Ascending aorta (tissue), 2 donors: ENCODE results near the gene PPP1R16B. TPM values are rescaled to one million over a fixed set of nuclear protein-coding genes. Genes with fewer than 3 reads are reported as not detected.

ENCODE experiments used
- DNase-seq, 2 donors: peaks; one replicate each; pipeline ENCODE4 v3.0.0-alpha.2; 2019; ENCODE audit warnings: low spot score in 2 of 2
- H3K27ac ChIP-seq, 2 donors: fragments of 200-600 bp; sonication (generic); one replicate each; pipeline ENCODE4 v1.5.1; 2016 to 2017; ENCODE audit warnings: mild to moderate bottlenecking in 1 of 2
- H3K27me3 ChIP-seq: fragments of 200-600 bp; sonication (generic); one replicate; pipeline ENCODE4 v1.5.1; 2017
- H3K36me3 ChIP-seq, 2 donors: fragments of 200-600 bp; sonication (generic); one replicate each; pipeline ENCODE4 v1.5.1; 2016
- H3K4me1 ChIP-seq, 2 donors: fragments of 200-600 bp; sonication (generic); one replicate each; pipeline ENCODE4 v1.5.1; 2016 to 2017; ENCODE audit warnings: mild to moderate bottlenecking in 1 of 2
- H3K4me3 ChIP-seq, 2 donors: fragments of 200-600 bp; sonication (generic); one replicate each; pipeline ENCODE4 v1.5.1; 2016 to 2017; ENCODE audit warnings: mild to moderate bottlenecking in 1 of 2
- H3K9me3 ChIP-seq, 2 donors: fragments of 200-600 bp; sonication (generic); one replicate each; pipeline ENCODE4 v1.5.1; 2016
- intact Hi-C: fragments of 100-400 bp; cut with DNase I; formaldehyde crosslinking; loops from one replicate; pipeline ENCODE4 v1.15.1; 2023
- total RNA-seq: library from RNA; depleted of rRNA; stranded (reverse); fragments of >200 nt; gene quantifications from one replicate; pipeline ENCODE4 v1.1.0, GENCODE V29; 2016
- TF ChIP-seq, protein P1 (sequence below), 3 experiments: fragments of 200-600 bp in 2 of 3; fragments of 450-650 bp in 1 of 3; sonication (generic) in 2 of 3; IDR thresholded peaks; one replicate each; pipeline ENCODE4 v1.5.1; 2016 to 2019; ENCODE audit warnings: antibody characterized with exemption in 3 of 3, mild to moderate bottlenecking in 1 of 3, moderate library complexity in 1 of 3

Gene PPP1R16B
- total RNA-seq, 1 donor from 2014 or later = 26.4 TPM

DNA sequence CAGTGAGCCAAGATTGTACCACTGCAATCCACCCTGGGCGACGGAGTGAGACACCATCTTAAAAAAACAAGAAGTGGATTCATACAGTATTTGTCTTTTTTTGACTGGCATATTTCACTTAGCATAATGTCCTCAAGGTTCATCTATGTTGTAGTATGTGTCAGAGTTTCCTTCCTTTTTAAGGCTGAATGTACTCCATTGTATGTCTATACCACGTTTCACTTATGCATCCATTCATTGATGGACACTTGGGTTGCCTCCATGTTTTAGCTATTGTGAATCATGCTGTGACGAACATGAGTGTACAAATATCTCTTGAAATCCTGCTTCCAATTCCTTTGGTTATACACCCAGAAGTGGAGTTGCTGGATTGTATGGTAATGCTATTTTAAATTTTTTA is 91.8 kb downstream of the PPP1R16B start:
- intact Hi-C loops = loop anchor here (10.0 kb wide), 1 partner anchor 82 kb away; no protein-coding TSS in a partner anchor
- TF ChIP-seq, protein P1, sequence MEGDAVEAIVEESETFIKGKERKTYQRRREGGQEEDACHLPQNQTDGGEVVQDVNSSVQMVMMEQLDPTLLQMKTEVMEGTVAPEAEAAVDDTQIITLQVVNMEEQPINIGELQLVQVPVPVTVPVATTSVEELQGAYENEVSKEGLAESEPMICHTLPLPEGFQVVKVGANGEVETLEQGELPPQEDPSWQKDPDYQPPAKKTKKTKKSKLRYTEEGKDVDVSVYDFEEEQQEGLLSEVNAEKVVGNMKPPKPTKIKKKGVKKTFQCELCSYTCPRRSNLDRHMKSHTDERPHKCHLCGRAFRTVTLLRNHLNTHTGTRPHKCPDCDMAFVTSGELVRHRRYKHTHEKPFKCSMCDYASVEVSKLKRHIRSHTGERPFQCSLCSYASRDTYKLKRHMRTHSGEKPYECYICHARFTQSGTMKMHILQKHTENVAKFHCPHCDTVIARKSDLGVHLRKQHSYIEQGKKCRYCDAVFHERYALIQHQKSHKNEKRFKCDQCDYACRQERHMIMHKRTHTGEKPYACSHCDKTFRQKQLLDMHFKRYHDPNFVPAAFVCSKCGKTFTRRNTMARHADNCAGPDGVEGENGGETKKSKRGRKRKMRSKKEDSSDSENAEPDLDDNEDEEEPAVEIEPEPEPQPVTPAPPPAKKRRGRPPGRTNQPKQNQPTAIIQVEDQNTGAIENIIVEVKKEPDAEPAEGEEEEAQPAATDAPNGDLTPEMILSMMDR (IDR thresholded peaks at IDR 0.05) = no peak
- no peak overlapping the region for H3K4me3 ChIP-seq
- H3K36me3 ChIP-seq = no peaks in the 10 kb centered on the region
- H3K4me1 ChIP-seq = peaks cover 0 to 2% of the 10 kb centered on the region in 2 donors
- DNase-seq = no peak
- H3K27me3 ChIP-seq = no peaks in the 10 kb centered on the region
- no peaks in the 10 kb centered on the region for H3K9me3 ChIP-seq
- no peak overlapping the region for H3K27ac ChIP-seq

DNA sequence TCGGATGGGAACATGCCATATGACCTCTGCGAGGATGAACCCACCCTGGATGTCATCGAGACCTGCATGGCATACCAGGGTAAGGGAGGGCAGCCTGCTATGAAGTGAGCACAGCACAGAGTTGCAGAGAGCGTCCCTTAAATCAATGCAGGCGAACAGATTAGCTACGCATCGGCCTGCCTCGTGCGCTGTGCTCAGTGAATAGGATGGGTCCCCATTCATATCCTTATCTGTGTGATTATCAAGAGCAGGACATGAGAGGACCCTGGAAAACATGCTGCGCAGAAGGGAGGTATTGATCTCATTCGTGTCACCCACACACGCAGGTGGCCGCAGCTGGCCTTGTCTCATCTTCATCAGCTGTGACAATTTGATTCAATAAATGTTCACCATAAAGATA is 95.1 kb downstream of the PPP1R16B start:
- intact Hi-C loops = no loop called here

DNA sequence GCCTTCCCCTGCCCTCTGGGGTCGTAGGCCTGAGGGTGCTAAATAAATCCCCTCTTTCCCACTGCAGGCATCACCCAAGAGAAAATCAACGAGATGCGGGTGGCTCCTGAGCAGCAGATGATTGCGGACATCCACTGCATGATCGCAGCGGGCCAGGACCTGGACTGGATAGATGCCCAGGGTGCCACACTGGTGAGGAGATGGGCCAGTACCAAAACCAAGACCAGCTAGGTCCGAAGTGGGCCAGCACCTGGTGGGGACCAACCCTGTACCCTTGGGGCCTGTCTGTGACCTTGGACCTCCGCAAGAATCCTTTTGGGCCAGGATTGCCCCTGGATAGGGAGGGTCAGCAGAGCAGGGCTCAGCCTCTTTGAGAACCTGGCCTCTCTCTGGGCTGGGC is 97.1 kb downstream of the PPP1R16B start:
- Histone ChIP-seq H3K4me1 (no peaks in the 10 kb centered on the region), H3K36me3 (no peaks in the 10 kb centered on the region), H3K27me3 (no peaks in the 10 kb centered on the region), H3K9me3 (no peaks in the 10 kb centered on the region), H3K4me3 (no peak overlapping the region), H3K27ac (no peak overlapping the region)
- intact Hi-C loops = no loop called here
- TF ChIP-seq, protein P1 (IDR thresholded peaks at IDR 0.05) = no peak
- no peak for DNase-seq

More for the DNA sequence above, 95.1 kb downstream of the PPP1R16B start:
- DNase-seq = no peak
- Histone ChIP-seq H3K4me1 (no peaks in the 10 kb centered on the region), H3K9me3 (no peaks in the 10 kb centered on the region), H3K36me3 (no peaks in the 10 kb centered on the region), H3K4me3 (no peak overlapping the region), H3K27me3 (no peaks in the 10 kb centered on the region), H3K27ac (no peak overlapping the region)
- TF ChIP-seq, protein P1 (IDR thresholded peaks at IDR 0.05) = no peak

DNA sequence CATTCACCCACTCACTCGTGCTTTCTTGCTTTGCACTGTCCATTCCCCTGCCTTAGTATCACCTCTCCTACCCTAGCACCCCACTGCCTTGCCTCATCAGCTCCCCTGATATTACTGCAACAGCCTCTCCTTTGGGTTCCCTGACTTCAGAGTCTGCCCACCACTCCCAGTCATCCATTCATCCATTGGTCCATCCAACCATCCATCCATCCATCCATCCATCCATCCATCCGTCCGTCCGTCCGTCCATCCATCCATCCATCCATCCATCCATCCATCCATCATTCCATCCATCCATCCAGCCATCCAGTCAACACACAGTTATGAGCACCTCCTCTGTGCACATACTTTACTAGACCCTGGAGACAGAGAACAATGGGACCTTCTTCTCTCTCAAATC is 97.8 kb downstream of the PPP1R16B start:
- intact Hi-C loops = no loop called here
- Histone ChIP-seq H3K36me3 (no peaks in the 10 kb centered on the region), H3K9me3 (no peaks in the 10 kb centered on the region), H3K27ac (no peak overlapping the region), H3K4me3 (no peak overlapping the region), H3K27me3 (no peaks in the 10 kb centered on the region), H3K4me1 (no peaks in the 10 kb centered on the region)
- no peak for DNase-seq
- TF ChIP-seq, protein P1 (IDR thresholded peaks at IDR 0.05) = no peak

DNA sequence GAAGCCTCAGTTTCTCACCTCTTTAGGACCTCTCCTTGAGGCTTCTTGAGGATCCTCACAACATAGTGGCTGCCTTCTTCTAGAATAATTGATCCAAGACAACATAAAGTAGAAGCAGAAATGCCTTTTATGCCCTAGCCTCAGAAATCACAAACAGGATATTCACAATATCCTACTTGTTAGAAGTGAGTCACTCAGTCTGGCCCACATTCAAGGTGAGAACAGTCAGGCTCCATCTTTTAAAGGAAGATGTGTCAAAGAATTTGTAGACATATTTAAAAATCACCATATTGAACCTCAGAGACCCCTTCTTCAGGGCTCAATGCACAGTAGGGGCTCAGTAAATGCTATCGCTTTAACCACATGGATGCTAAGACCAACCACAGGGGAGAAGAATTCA is 99.9 kb downstream of the PPP1R16B start:
- Histone ChIP-seq H3K4me3 (no peak overlapping the region), H3K36me3 (no peaks in the 10 kb centered on the region), H3K9me3 (no peaks in the 10 kb centered on the region), H3K27ac (no peak overlapping the region), H3K4me1 (no peaks in the 10 kb centered on the region), H3K27me3 (no peaks in the 10 kb centered on the region)
- DNase-seq = no peak
- intact Hi-C loops = no loop called here
- TF ChIP-seq, protein P1 (IDR thresholded peaks at IDR 0.05) = no peak
